Gastroesophageal sphincter (tissue), 3 donors: ENCODE measurements around the gene PROK1.

ENCODE experiments used
- EP300 ChIP-seq: sonication (generic); formaldehyde crosslinking; IDR thresholded peaks from one replicate; pipeline ENCODE4 v1.6.1; 2017; ENCODE audit warnings: antibody characterized with exemption, mild to moderate bottlenecking
- POLR2A ChIP-seq, 2 donors: fragments of 450-650 bp; IDR thresholded peaks; one replicate each; pipeline ENCODE4 v1.6.1; 2017; ENCODE audit warnings: antibody characterized with exemption in 2 of 2, mild to moderate bottlenecking in 2 of 2, moderate library complexity in 1 of 2
- POLR2AphosphoS5 ChIP-seq: sonication (generic); formaldehyde crosslinking; IDR thresholded peaks from one replicate; pipeline ENCODE4 v1.6.1; 2017; ENCODE audit warnings: antibody characterized with exemption
- TF ChIP-seq, protein P1 (sequence below), 4 experiments: fragments of 200-600 bp in 2 of 4; fragments of 450-650 bp in 2 of 4; sonication (generic) in 1 of 4; IDR thresholded peaks; one replicate each; pipeline ENCODE4 v1.5.1; 2017 to 2019; ENCODE audit warnings: antibody characterized with exemption in 4 of 4, mild to moderate bottlenecking in 2 of 4, moderate library complexity in 2 of 4

GRCh38 chr1:110477041-110477440, 26.1 kb downstream of the PROK1 start:
- TF ChIP-seq, protein P1, sequence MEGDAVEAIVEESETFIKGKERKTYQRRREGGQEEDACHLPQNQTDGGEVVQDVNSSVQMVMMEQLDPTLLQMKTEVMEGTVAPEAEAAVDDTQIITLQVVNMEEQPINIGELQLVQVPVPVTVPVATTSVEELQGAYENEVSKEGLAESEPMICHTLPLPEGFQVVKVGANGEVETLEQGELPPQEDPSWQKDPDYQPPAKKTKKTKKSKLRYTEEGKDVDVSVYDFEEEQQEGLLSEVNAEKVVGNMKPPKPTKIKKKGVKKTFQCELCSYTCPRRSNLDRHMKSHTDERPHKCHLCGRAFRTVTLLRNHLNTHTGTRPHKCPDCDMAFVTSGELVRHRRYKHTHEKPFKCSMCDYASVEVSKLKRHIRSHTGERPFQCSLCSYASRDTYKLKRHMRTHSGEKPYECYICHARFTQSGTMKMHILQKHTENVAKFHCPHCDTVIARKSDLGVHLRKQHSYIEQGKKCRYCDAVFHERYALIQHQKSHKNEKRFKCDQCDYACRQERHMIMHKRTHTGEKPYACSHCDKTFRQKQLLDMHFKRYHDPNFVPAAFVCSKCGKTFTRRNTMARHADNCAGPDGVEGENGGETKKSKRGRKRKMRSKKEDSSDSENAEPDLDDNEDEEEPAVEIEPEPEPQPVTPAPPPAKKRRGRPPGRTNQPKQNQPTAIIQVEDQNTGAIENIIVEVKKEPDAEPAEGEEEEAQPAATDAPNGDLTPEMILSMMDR (IDR thresholded peaks at IDR 0.05) = no peak
- TF ChIP-seq POLR2AphosphoS5 (no peak), EP300 (no peak), POLR2A (IDR thresholded peaks at IDR 0.05) (no peak)
